Hepatocyte (in vitro differentiated cells): ENCODE measurements around the gene APBA3. TPM values are rescaled to one million over a fixed set of nuclear protein-coding genes. Genes with fewer than 3 reads are reported as not detected.

Experiments used
- DNase-seq: peaks from one replicate; pipeline ENCODE4 v3.0.0-alpha.2; 2016; ENCODE audit warnings: low spot score
- H2AFZ ChIP-seq: fragments of 200-600 bp; sonication (generic); 2 replicates; pipeline ENCODE4 v1.6.0; 2016; ENCODE audit warnings: antibody characterized with exemption, mild to moderate bottlenecking
- H3K27ac ChIP-seq: fragments of 200-600 bp; sonication (generic); 2 replicates; pipeline ENCODE4 v1.5.1; 2016; ENCODE audit warnings: mild to moderate bottlenecking
- H3K27me3 ChIP-seq: fragments of 200-600 bp; sonication (generic); 2 replicates; pipeline ENCODE4 v1.6.1; 2016
- H3K36me3 ChIP-seq: fragments of 200-600 bp; sonication (generic); replicated peaks from 2 replicates; pipeline ENCODE4 v1.5.1; 2016; ENCODE audit warnings: low read depth; ENCODE audit not compliant: insufficient read depth
- H3K4me1 ChIP-seq: fragments of 200-600 bp; sonication (generic); 2 replicates; pipeline ENCODE4 v1.5.1; 2016; ENCODE audit warnings: mild to moderate bottlenecking, moderate library complexity; ENCODE audit not compliant: insufficient read depth
- H3K4me2 ChIP-seq: fragments of 200-600 bp; sonication (generic); 2 replicates; pipeline ENCODE4 v1.6.0; 2016
- H3K4me3 ChIP-seq: fragments of 200-600 bp; sonication (generic); 2 replicates; pipeline ENCODE4 v1.5.1; 2016; ENCODE audit warnings: mild to moderate bottlenecking
- H3K79me2 ChIP-seq: fragments of 200-600 bp; sonication (generic); 2 replicates; pipeline ENCODE4 v1.6.0; 2017; ENCODE audit warnings: mild to moderate bottlenecking
- H3K9me2 ChIP-seq: fragments of 200-600 bp; sonication (generic); replicated peaks from 2 replicates; pipeline ENCODE4 v1.6.0; 2017; ENCODE audit warnings: mild to moderate bottlenecking; ENCODE audit not compliant: insufficient read depth
- H3K9me3 ChIP-seq: fragments of 200-600 bp; sonication (generic); 2 replicates; pipeline ENCODE4 v1.5.1; 2016; ENCODE audit warnings: low read depth, mild to moderate bottlenecking
- H4K20me1 ChIP-seq: fragments of 200-600 bp; sonication (generic); 2 replicates; pipeline ENCODE4 v1.6.0; 2016; ENCODE audit warnings: mild to moderate bottlenecking; ENCODE audit not compliant: insufficient read depth, poor library complexity, severe bottlenecking
- CTCF ChIP-seq: fragments of 200-600 bp; sonication (generic); IDR thresholded peaks from 2 replicates; pipeline ENCODE4 v1.5.1; 2016; ENCODE audit warnings: antibody characterized with exemption, mild to moderate bottlenecking; ENCODE audit not compliant: poor library complexity
- EZH2 ChIP-seq: fragments of 200-600 bp; sonication (generic); IDR thresholded peaks from 2 replicates; pipeline ENCODE4 v1.6.1; 2016; ENCODE audit warnings: antibody characterized with exemption, mild to moderate bottlenecking, borderline replicate concordance
- EZH2phosphoT487 ChIP-seq: fragments of 200-600 bp; sonication (generic); IDR thresholded peaks from one replicate; pipeline ENCODE4 v1.6.1; 2018; ENCODE audit warnings: antibody characterized with exemption, mild to moderate bottlenecking, low read depth, moderate library complexity; ENCODE audit not compliant: unreplicated experiment, severe bottlenecking
- WGBS: methylation state at CpG from one replicate; pipeline ENCODE4 v1.1.6; 2016; ENCODE audit warnings: low lambda C conversion rate; ENCODE audit errors: missing lambda C conversion rate; 5-methylcytosine and 5-hydroxymethylcytosine counted together
- polyA plus RNA-seq: library from polyadenylated mRNA; unstranded; fragments of >200 nt; fragmentation: Nextera tagmentation; extraction: Ambion mirVana; gene quantifications from 2 replicates; pipeline ENCODE4 v1.2.1, GENCODE V29; 2016
- total RNA-seq: library from RNA; depleted of rRNA; stranded (reverse); fragments of >200 nt; gene quantifications from 2 replicates; pipeline ENCODE4 v1.2.3, GENCODE V29; 2014

Gene APBA3
- total RNA-seq (20.7 and 27.1 TPM in 2 replicates), polyA plus RNA-seq (25.5 and 29.0 TPM in 2 replicates)

- WGBS = 8% methylated on average over 45 of the region's 45 CpGs
- Histone ChIP-seq H4K20me1 (no peaks in the 10 kb centered on the region), H3K27me3 (no peaks in the 10 kb centered on the region), H3K4me3 (peak within 1 kb of the TSS; percentile 97), H3K4me2 (peak within 1 kb of the TSS; percentile 94), H3K36me3 (no peaks in the 10 kb centered on the region), H2AFZ (peak within 1 kb of the TSS; percentile 98), H3K4me1 (peaks cover 3% of the 10 kb centered on the region), H3K79me2 (peaks cover 27% of the 10 kb centered on the region), H3K9me3 (no peaks in the 10 kb centered on the region), H3K9me2 (no peaks in the 10 kb centered on the region), H3K27ac (peak within 1 kb of the TSS; percentile 96)
- DNase-seq = peak; percentile 96
- TF ChIP-seq EZH2phosphoT487 = no peak
- TF ChIP-seq CTCF = peak; percentile 66
Observed at GRCh38 chr19:3761382-3762129, at the start of gene APBA3. APBA3 (minus strand) TSS chr19:3761692; CDS start chr19:3760264, 1,428 bp downstream.

- no peak overlapping the region for H3K4me3 ChIP-seq
- 93% methylated on average over 27 of the region's 38 CpGs for WGBS
Observed at GRCh38 chr19:3810708-3811355, 49.3 kb upstream of the APBA3 start.

GRCh38 chr19:3809881-3810707 lies 48.6 kb upstream of the APBA3 start:
- Histone ChIP-seq H3K27ac (no peak overlapping the region), H2AFZ (no peak overlapping the region), H3K79me2 (no peaks in the 10 kb centered on the region), H3K4me1 (no peaks in the 10 kb centered on the region), H3K9me2 (no peaks in the 10 kb centered on the region), H3K4me3 (no peak overlapping the region), H3K4me2 (no peak overlapping the region), H3K36me3 (no peaks in the 10 kb centered on the region), H3K9me3 (no peaks in the 10 kb centered on the region), H4K20me1 (no peaks in the 10 kb centered on the region), H3K27me3 (no peaks in the 10 kb centered on the region)
- TF ChIP-seq EZH2phosphoT487 = no peak
- TF ChIP-seq EZH2 = no peak
- no peak for TF ChIP-seq CTCF
- no peak for DNase-seq
- WGBS = 83% methylated on average over 17 of the region's 26 CpGs

More at GRCh38 chr19:3810708-3811355, 49.3 kb upstream of the APBA3 start:
- Histone ChIP-seq H3K9me2 (no peaks in the 10 kb centered on the region), H2AFZ (no peak overlapping the region), H3K79me2 (no peaks in the 10 kb centered on the region), H3K9me3 (no peaks in the 10 kb centered on the region), H3K27me3 (no peaks in the 10 kb centered on the region), H3K27ac (no peak overlapping the region), H3K4me1 (no peaks in the 10 kb centered on the region), H3K36me3 (no peaks in the 10 kb centered on the region), H4K20me1 (no peaks in the 10 kb centered on the region), H3K4me2 (no peak overlapping the region)
- no peak for DNase-seq
- no peak for TF ChIP-seq EZH2phosphoT487
- no peak for TF ChIP-seq CTCF
